Lung (tissue), 12 donors: Measurements from ENCODE around the gene RTN4R. TPM values are rescaled to one million over a fixed set of nuclear protein-coding genes. Genes with fewer than 3 reads are reported as not detected.
"Not testable (repeated sequence)": the region's sequence is repeated elsewhere in the genome, so short reads cannot be mapped to it uniquely, and the experiment has no call there.

Experiments used
- ATAC-seq: fragments of 200-7000 bp; cut with Tn5 transposase; one replicate; pipeline ENCODE4 v1.9.1; 2020; ENCODE audit warnings: moderate number of reproducible peaks; ENCODE audit not compliant: insufficient read depth, low FRiP score
- DNase-seq, 3 donors: peaks; one replicate each; pipeline ENCODE4 v3.0.0-alpha.2; 2013 to 2017
- H3K27ac ChIP-seq, 2 donors: one replicate each; pipeline ENCODE4 v1.5.1; 2013; ENCODE audit warnings: mild to moderate bottlenecking in 2 of 2, moderate library complexity in 2 of 2, control low read depth in 1 of 2, inconsistent platforms in 1 of 2, low read depth in 1 of 2, low read length in 1 of 2
- H3K27me3 ChIP-seq, 3 donors: one replicate each; pipeline ENCODE4 v1.5.1; 2013; ENCODE audit warnings: low read length in 2 of 3; ENCODE audit not compliant: control insufficient read depth in 3 of 3, insufficient read depth in 3 of 3
- H3K36me3 ChIP-seq, 4 donors: one replicate each; pipeline ENCODE4 v1.5.1; 2013; ENCODE audit warnings: low read length in 4 of 4, mild to moderate bottlenecking in 1 of 4, moderate library complexity in 1 of 4; ENCODE audit not compliant: control insufficient read depth in 4 of 4, insufficient read depth in 4 of 4
- H3K4me1 ChIP-seq, 5 donors: one replicate each; pipeline ENCODE4 v1.5.1; 2013; ENCODE audit warnings: low read length in 5 of 5, mild to moderate bottlenecking in 2 of 5, moderate library complexity in 1 of 5; ENCODE audit not compliant: control insufficient read depth in 5 of 5, insufficient read depth in 5 of 5
- H3K4me3 ChIP-seq: one replicate; pipeline ENCODE4 v1.5.1; 2013; ENCODE audit warnings: mild to moderate bottlenecking, control low read depth, moderate library complexity
- H3K9ac ChIP-seq, 2 donors: one replicate each; pipeline ENCODE4 v1.5.1; 2013; ENCODE audit warnings: low read length in 2 of 2, control low read depth in 1 of 2; ENCODE audit not compliant: insufficient read depth in 1 of 2
- H3K9me3 ChIP-seq, 4 donors: one replicate each; pipeline ENCODE4 v1.5.1; 2013; ENCODE audit warnings: low read length in 3 of 4, mild to moderate bottlenecking in 1 of 4, moderate library complexity in 1 of 4; ENCODE audit not compliant: control insufficient read depth in 4 of 4, insufficient read depth in 3 of 4
- CTCF ChIP-seq: IDR thresholded peaks from 2 replicates; pipeline ENCODE4 v1.5.1; 2012; ENCODE audit warnings: mild to moderate bottlenecking; ENCODE audit errors: control extremely low read depth, extremely low read depth
- WGBS, 2 donors: extraction: QIAGEN DNeasy Blood & Tissue Kit; methylation state at CpG; one replicate each; pipeline ENCODE4 v1.1.7; 2013; 5-methylcytosine and 5-hydroxymethylcytosine counted together
- polyA plus RNA-seq, 2 donors: library from polyadenylated mRNA; stranded (reverse); fragments of 200-250 nt; gene quantifications; one replicate each; pipeline ENCODE4 v1.2.1, GENCODE V29; 2013
- total RNA-seq, 2 donors: library from RNA; depleted of rRNA in 1 of 2; stranded (reverse); fragments of >200 nt in 1 of 2; gene quantifications; one replicate each; pipeline ENCODE4 v1.2.1, GENCODE V29; 2014 to 2021
- donor health status: control.
- donor health status: control.
- donor health status: Bipolar disorder and iron deficiency.
- donor health status: healthy.
- donor health status: DM: yes; HTN: yes; CAD: no.

The RTN4R gene
- total and polyA plus RNA-seq, 4 donors = 2.6 to 7.8 (median 4.3) TPM

GRCh38 chr22:20272700-20273099, 4.6 kb upstream of the RTN4R start:
- Histone ChIP-seq H3K4me1 (peaks cover 0 to 11% (median 0%) of the 10 kb centered on the region in 5 donors), H3K9me3 (no peaks in the 10 kb centered on the region), H3K4me3 (no peak overlapping the region), H3K36me3 (no peaks in the 10 kb centered on the region), H3K9ac (no peak overlapping the region), H3K27me3 (no peaks in the 10 kb centered on the region), H3K27ac (no peak overlapping the region)
- no peak for DNase-seq
- 86 to 90% methylated on average over 13 of the region's 13 CpGs for WGBS, 2 donors
- no peak for ATAC-seq
- TF ChIP-seq CTCF = no peak

GRCh38 chr22:20272174-20272573, 4.1 kb upstream of the RTN4R start:
- Histone ChIP-seq H3K4me3 (no peak overlapping the region), H3K27me3 (no peaks in the 10 kb centered on the region), H3K9me3 (no peaks in the 10 kb centered on the region), H3K4me1 (peaks cover 0 to 11% (median 0%) of the 10 kb centered on the region in 5 donors), H3K9ac (no peak overlapping the region), H3K27ac (no peak overlapping the region), H3K36me3 (no peaks in the 10 kb centered on the region)
- TF ChIP-seq CTCF = no peak
- WGBS, 2 donors = 88 to 89% methylated on average over 9 of the region's 9 CpGs
- ATAC-seq (no peak), DNase-seq (no peak)

- Histone ChIP-seq H3K9ac (no peak overlapping the region), H3K4me3 (no peak overlapping the region), H3K4me1 (peaks cover 0 to 11% (median 0%) of the 10 kb centered on the region in 5 donors), H3K27ac (no peak overlapping the region), H3K36me3 (no peaks in the 10 kb centered on the region), H3K27me3 (no peaks in the 10 kb centered on the region), H3K9me3 (no peaks in the 10 kb centered on the region)
- 87 to 93% methylated on average over 12 to 14 of the region's 14 CpGs for WGBS, 2 donors
- DNase-seq (no peak), ATAC-seq (no peak)
- TF ChIP-seq CTCF = no peak
Measured at GRCh38 chr22:20271114-20271994, 3.2 kb upstream of the RTN4R start.

- not testable (repeated sequence) for H3K9me3 ChIP-seq, H3K27me3 ChIP-seq, H3K4me3 ChIP-seq, DNase-seq, ATAC-seq, H3K36me3 ChIP-seq, H3K27ac ChIP-seq, H3K9ac ChIP-seq
- 81 to 86% methylated on average over 18 to 23 of the region's 23 CpGs for whole genome bisulfite sequencing, 2 donors
- H3K4me1 ChIP-seq = peaks cover 0 to 11% (median 0%) of the 10 kb centered on the region in 5 donors
Measured at GRCh38 chr22:20270190-20271113, 2.3 kb upstream of the RTN4R start.

GRCh38 chr22:20269673-20270072, 1.6 kb upstream of the RTN4R start:
- not testable (repeated sequence) for ATAC-seq, H3K36me3 ChIP-seq, DNase-seq, H3K4me3 ChIP-seq, H3K9ac ChIP-seq, H3K27ac ChIP-seq, H3K27me3 ChIP-seq, H3K9me3 ChIP-seq
- H3K4me1 ChIP-seq = peaks cover 0 to 11% (median 0%) of the 10 kb centered on the region in 5 donors
- WGBS, 2 donors = 84 to 93% methylated on average over 8 of the region's 8 CpGs
